Activated T-helper 17 cell treated with anti-CD3 and anti-CD28 coated beads, Interleukin-2, amount 50 U/mL, for 72 hours (primary cell): ENCODE results near the gene CGRRF1. TPM values are rescaled to one million over a fixed set of nuclear protein-coding genes. Genes with fewer than 3 reads are reported as not detected.

Source experiments
- ATAC-seq: fragments of 150-1000 bp; cut with Tn5 transposase; replicated peaks from 2 replicates; pipeline ENCODE4 v1.10.0; 2021; ENCODE audit warnings: mild to moderate bottlenecking, moderate library complexity
- H3K27ac Mint-ChIP-seq: one replicate; pipeline ENCODE4 v1.8.0; 2022; ENCODE audit warnings: mixed read lengths
- H3K27me3 Mint-ChIP-seq: one replicate; pipeline ENCODE4 v1.8.0; 2022; ENCODE audit warnings: mixed read lengths
- H3K36me3 Mint-ChIP-seq: one replicate; pipeline ENCODE4 v1.8.0; 2022; ENCODE audit warnings: low read depth, mild to moderate bottlenecking, mixed read lengths
- H3K4me1 Mint-ChIP-seq: one replicate; pipeline ENCODE4 v1.8.0; 2022; ENCODE audit warnings: mixed read lengths
- H3K4me3 Mint-ChIP-seq: one replicate; pipeline ENCODE4 v1.8.0; 2022; ENCODE audit warnings: mild to moderate bottlenecking, mixed read lengths
- H3K9me3 Mint-ChIP-seq: one replicate; pipeline ENCODE4 v1.8.0; 2022; ENCODE audit warnings: mixed read lengths
- total RNA-seq, 2 donors: library from RNA; stranded (reverse); gene quantifications; one replicate each; pipeline ENCODE4 v1.2.3, GENCODE V29; 2022

CGRRF1 gene
- 10 to 100 TPM; 12.3 to 13.5 TPM for total RNA-seq

- peak; percentile 98 for ATAC-seq
- H3K4me3 Mint-ChIP-seq, result peak within 1 kb of the TSS; percentile 89
- no peaks in the 10 kb centered on the region for H3K9me3 Mint-ChIP-seq
- H3K36me3 Mint-ChIP-seq, result peaks cover 9% of the 10 kb centered on the region
- H3K27ac Mint-ChIP-seq, result peak within 1 kb of the TSS; percentile 97
- H3K4me1 Mint-ChIP-seq, result peaks cover 27% of the 10 kb centered on the region
- H3K27me3 Mint-ChIP-seq, result no peaks in the 10 kb centered on the region
Observed at GRCh38 chr14:54509546-54510501, at the start of gene CGRRF1. TSS of gene CGRRF1 (plus strand) at chr14:54509906. CDS start at chr14:54509960, 54 bp downstream.

- Mint-ChIP-seq H3K9me3 (no peaks in the 10 kb centered on the region), H3K4me1 (no peaks in the 10 kb centered on the region)
- ATAC-seq, result peak; percentile 80
Observed at GRCh38 chr14:54462048-54462447, 47.7 kb upstream of the CGRRF1 start.

GRCh38 chr14:54465654-54466053 is 44.1 kb upstream of the CGRRF1 start:
- Mint-ChIP-seq H3K4me1 (no peaks in the 10 kb centered on the region), H3K9me3 (peaks cover 10% of the 10 kb centered on the region), H3K36me3 (peaks cover 13% of the 10 kb centered on the region), H3K4me3 (no peak overlapping the region), H3K27ac (no peak overlapping the region), H3K27me3 (no peaks in the 10 kb centered on the region)
- ATAC-seq, result no peak

More at GRCh38 chr14:54462048-54462447, 47.7 kb upstream of the CGRRF1 start:
- H3K4me3 Mint-ChIP-seq, result peak overlapping the region; percentile 39
- no peaks in the 10 kb centered on the region for H3K27me3 Mint-ChIP-seq
- H3K27ac Mint-ChIP-seq, result peak overlapping the region; percentile 83
- no peaks in the 10 kb centered on the region for H3K36me3 Mint-ChIP-seq

GRCh38 chr14:54467280-54467679 is 42.4 kb upstream of the CGRRF1 start:
- Mint-ChIP-seq H3K27me3 (no peaks in the 10 kb centered on the region), H3K36me3 (peaks cover 13% of the 10 kb centered on the region), H3K4me3 (no peak overlapping the region), H3K27ac (no peak overlapping the region), H3K4me1 (no peaks in the 10 kb centered on the region), H3K9me3 (peaks cover 10% of the 10 kb centered on the region)
- no peak for ATAC-seq

GRCh38 chr14:54470701-54471100 is 39.0 kb upstream of the CGRRF1 start:
- Mint-ChIP-seq H3K4me3 (no peak overlapping the region), H3K27me3 (no peaks in the 10 kb centered on the region), H3K9me3 (peaks cover 10% of the 10 kb centered on the region), H3K36me3 (peaks cover 41% of the 10 kb centered on the region), H3K27ac (no peak overlapping the region), H3K4me1 (peaks cover 4% of the 10 kb centered on the region)
- ATAC-seq, result no peak

GRCh38 chr14:54471641-54472040 is 38.1 kb upstream of the CGRRF1 start:
- Mint-ChIP-seq H3K9me3 (peaks cover 10% of the 10 kb centered on the region), H3K4me3 (no peak overlapping the region), H3K4me1 (peaks cover 5% of the 10 kb centered on the region), H3K36me3 (peaks cover 50% of the 10 kb centered on the region), H3K27me3 (no peaks in the 10 kb centered on the region), H3K27ac (no peak overlapping the region)
- ATAC-seq, result no peak

- Mint-ChIP-seq H3K4me1 (peaks cover 5% of the 10 kb centered on the region), H3K4me3 (no peak overlapping the region), H3K36me3 (peaks cover 57% of the 10 kb centered on the region), H3K27ac (no peak overlapping the region), H3K27me3 (no peaks in the 10 kb centered on the region), H3K9me3 (peaks cover 8% of the 10 kb centered on the region)
- no peak for ATAC-seq
Observed at GRCh38 chr14:54472315-54472714, 37.4 kb upstream of the CGRRF1 start.

- no peak overlapping the region for H3K4me3 Mint-ChIP-seq
- H3K36me3 Mint-ChIP-seq, result peaks cover 64% of the 10 kb centered on the region
- peaks cover 5% of the 10 kb centered on the region for H3K4me1 Mint-ChIP-seq
- H3K27me3 Mint-ChIP-seq, result no peaks in the 10 kb centered on the region
- no peak for ATAC-seq
- no peaks in the 10 kb centered on the region for H3K9me3 Mint-ChIP-seq
- no peak overlapping the region for H3K27ac Mint-ChIP-seq
Observed at GRCh38 chr14:54474232-54474793, 35.4 kb upstream of the CGRRF1 start.

- no peak overlapping the region for H3K4me3 Mint-ChIP-seq
- no peak for ATAC-seq
- H3K4me1 Mint-ChIP-seq, result peaks cover 5% of the 10 kb centered on the region
- no peaks in the 10 kb centered on the region for H3K9me3 Mint-ChIP-seq
- H3K36me3 Mint-ChIP-seq, result peaks cover 74% of the 10 kb centered on the region
- no peaks in the 10 kb centered on the region for H3K27me3 Mint-ChIP-seq
- H3K27ac Mint-ChIP-seq, result peak overlapping the region; percentile 24
Observed at GRCh38 chr14:54475187-54475899, 34.4 kb upstream of the CGRRF1 start.

GRCh38 chr14:54475911-54476310 is 33.8 kb upstream of the CGRRF1 start:
- Mint-ChIP-seq H3K4me1 (peaks cover 5% of the 10 kb centered on the region), H3K27me3 (no peaks in the 10 kb centered on the region), H3K9me3 (no peaks in the 10 kb centered on the region), H3K4me3 (no peak overlapping the region), H3K27ac (peak overlapping the region; percentile 24), H3K36me3 (peaks cover 80% of the 10 kb centered on the region)
- ATAC-seq, result no peak

- Mint-ChIP-seq H3K27me3 (no peaks in the 10 kb centered on the region), H3K36me3 (peaks cover 98% of the 10 kb centered on the region), H3K27ac (peak overlapping the region; percentile 5), H3K4me3 (no peak overlapping the region), H3K4me1 (peaks cover 13% of the 10 kb centered on the region), H3K9me3 (no peaks in the 10 kb centered on the region)
- no peak for ATAC-seq
Observed at GRCh38 chr14:54478636-54479215, 31.0 kb upstream of the CGRRF1 start.

GRCh38 chr14:54480830-54481562 is 28.7 kb upstream of the CGRRF1 start:
- no peaks in the 10 kb centered on the region for H3K27me3 Mint-ChIP-seq
- H3K4me1 Mint-ChIP-seq, result peaks cover 27% of the 10 kb centered on the region
- peaks cover 89% of the 10 kb centered on the region for H3K36me3 Mint-ChIP-seq
- H3K9me3 Mint-ChIP-seq, result no peaks in the 10 kb centered on the region
- H3K27ac Mint-ChIP-seq, result no peak overlapping the region
- no peak overlapping the region for H3K4me3 Mint-ChIP-seq
- ATAC-seq, result no peak

- Mint-ChIP-seq H3K36me3 (peaks cover 82% of the 10 kb centered on the region), H3K27me3 (no peaks in the 10 kb centered on the region), H3K4me1 (peaks cover 34% of the 10 kb centered on the region), H3K4me3 (no peak overlapping the region), H3K27ac (no peak overlapping the region), H3K9me3 (no peaks in the 10 kb centered on the region)
- no peak for ATAC-seq
Observed at GRCh38 chr14:54481695-54482094, 28.0 kb upstream of the CGRRF1 start.
